Osteoblast (primary cell): ENCODE data around the gene METTL27. TPM values are rescaled to one million over a fixed set of nuclear protein-coding genes. Genes with fewer than 3 reads are reported as not detected.
"Not testable (repeated sequence)": the region's sequence is repeated elsewhere in the genome, so short reads cannot be mapped to it uniquely, and the experiment has no call there.

Experiments
- DNase-seq: peaks from one replicate; pipeline ENCODE4 v3.0.0; 2011; ENCODE audit warnings: low spot score, mixed read lengths; ENCODE audit not compliant: insufficient read length; ENCODE audit errors: missing footprints
- H2AFZ ChIP-seq: 2 replicates; pipeline ENCODE4 v1.6.0; 2011; ENCODE audit warnings: mild to moderate bottlenecking, low read length
- H3K27ac ChIP-seq: 2 replicates; pipeline ENCODE4 v1.5.1; 2011; ENCODE audit warnings: mild to moderate bottlenecking, low read depth, low read length, moderate library complexity
- H3K27me3 ChIP-seq: 2 replicates; pipeline ENCODE4 v1.6.0; 2012; ENCODE audit warnings: mild to moderate bottlenecking, control low read depth, inconsistent platforms, low read length, moderate library complexity; ENCODE audit not compliant: insufficient read depth
- H3K36me3 ChIP-seq: 2 replicates; pipeline ENCODE4 v1.5.1; 2011; ENCODE audit warnings: mild to moderate bottlenecking, low read length, control low read depth, moderate library complexity; ENCODE audit not compliant: insufficient read depth
- H3K4me1 ChIP-seq: 2 replicates; pipeline ENCODE4 v1.5.1; 2011; ENCODE audit warnings: mild to moderate bottlenecking, low read length, control low read depth, moderate library complexity; ENCODE audit not compliant: insufficient read depth
- H3K4me2 ChIP-seq: 2 replicates; pipeline ENCODE4 v1.6.0; 2011; ENCODE audit warnings: mild to moderate bottlenecking, low read length; ENCODE audit not compliant: insufficient read depth
- H3K4me3 ChIP-seq: fragments of 200-600 bp; sonication (generic); 3 replicates; pipeline ENCODE4 v1.5.1; 2012; ENCODE audit warnings: mild to moderate bottlenecking, low read length, inconsistent platforms; ENCODE audit not compliant: insufficient read depth
- H3K79me2 ChIP-seq: 2 replicates; pipeline ENCODE4 v1.6.0; 2012; ENCODE audit warnings: mild to moderate bottlenecking, low read length, control low read depth, inconsistent platforms; ENCODE audit not compliant: insufficient read depth
- H3K9me3 ChIP-seq: 2 replicates; pipeline ENCODE4 v1.5.1; 2011; ENCODE audit warnings: low read depth, low read length, control low read depth
- H4K20me1 ChIP-seq: 2 replicates; pipeline ENCODE4 v1.6.0; 2012; ENCODE audit warnings: mild to moderate bottlenecking, low read length, control low read depth; ENCODE audit not compliant: insufficient read depth
- CTCF ChIP-seq: IDR thresholded peaks from 2 replicates; pipeline ENCODE4 v1.5.1; 2011; ENCODE audit warnings: mild to moderate bottlenecking, low read depth, low read length, moderate library complexity; ENCODE audit errors: extremely low read depth
- total RNA-seq: library from RNA; depleted of rRNA; stranded (reverse); fragments of >200 nt; gene quantifications from 2 replicates; pipeline ENCODE4 v1.2.3, GENCODE V29; 2012

METTL27 gene
- total RNA-seq, 1 donor = 8.7 TPM

- not testable (repeated sequence) for H3K4me2 ChIP-seq
Measured at GRCh38 chr7:73795188-73795587, 47.1 kb downstream of the METTL27 start.

GRCh38 chr7:73791170-73791690 is 51.1 kb downstream of the METTL27 start:
- not testable (repeated sequence) for H3K79me2 ChIP-seq, H4K20me1 ChIP-seq, H3K4me3 ChIP-seq, H3K27me3 ChIP-seq, H3K9me3 ChIP-seq, H3K36me3 ChIP-seq, DNase-seq, H3K27ac ChIP-seq, H2AFZ ChIP-seq, H3K4me2 ChIP-seq, H3K4me1 ChIP-seq

More at GRCh38 chr7:73795188-73795587, 47.1 kb downstream of the METTL27 start:
- H2AFZ ChIP-seq, H3K4me3 ChIP-seq, H3K27me3 ChIP-seq, H3K4me1 ChIP-seq, DNase-seq, H3K9me3 ChIP-seq, H4K20me1 ChIP-seq, H3K79me2 ChIP-seq, H3K27ac ChIP-seq, H3K36me3 ChIP-seq: not testable (repeated sequence)

GRCh38 chr7:73789051-73789450 is 53.3 kb downstream of the METTL27 start:
- Histone ChIP-seq H3K4me1 (no peaks in the 10 kb centered on the region), H3K9me3 (no peaks in the 10 kb centered on the region), H3K27me3 (no peaks in the 10 kb centered on the region), H2AFZ (no peak overlapping the region), H4K20me1 (no peaks in the 10 kb centered on the region), H3K4me2 (no peak overlapping the region), H3K36me3 (no peaks in the 10 kb centered on the region), H3K27ac (no peak overlapping the region), H3K4me3 (no peak overlapping the region), H3K79me2 (no peaks in the 10 kb centered on the region)
- no peak for TF ChIP-seq CTCF
- DNase-seq = no peak

GRCh38 chr7:73787786-73788048 is 54.6 kb downstream of the METTL27 start:
- not testable (repeated sequence) for DNase-seq, H3K9me3 ChIP-seq

GRCh38 chr7:73786588-73786987 is 55.7 kb downstream of the METTL27 start:
- Histone ChIP-seq H4K20me1 (no peaks in the 10 kb centered on the region), H3K9me3 (no peaks in the 10 kb centered on the region), H3K4me1 (no peaks in the 10 kb centered on the region), H3K36me3 (no peaks in the 10 kb centered on the region), H3K27ac (no peak overlapping the region), H2AFZ (no peak overlapping the region), H3K79me2 (no peaks in the 10 kb centered on the region), H3K4me3 (no peak overlapping the region), H3K4me2 (no peak overlapping the region), H3K27me3 (no peaks in the 10 kb centered on the region)
- TF ChIP-seq CTCF = no peak
- no peak for DNase-seq

More at GRCh38 chr7:73787786-73788048, 54.6 kb downstream of the METTL27 start:
- not testable (repeated sequence) for H3K4me2 ChIP-seq, H3K27me3 ChIP-seq, H4K20me1 ChIP-seq, H2AFZ ChIP-seq, H3K79me2 ChIP-seq, H3K36me3 ChIP-seq, H3K27ac ChIP-seq, H3K4me3 ChIP-seq, H3K4me1 ChIP-seq

Other genes with a start within 250 kb of the METTL27 start
- 0.29 and 0.72 TPM in 2 replicates for gene MLXIPL, start 218.0 kb downstream of the METTL27 start, total RNA-seq
- 5.8 and 5.9 TPM in 2 replicates for gene VPS37D, start 174.7 kb downstream of the METTL27 start, total RNA-seq
- 2.9 TPM in 2 replicates for gene DNAJC30, start 159.1 kb downstream of the METTL27 start, total RNA-seq
- 33.9 and 36.9 TPM in 2 replicates for gene BUD23, start 158.9 kb downstream of the METTL27 start, total RNA-seq
- 15.9 and 17.4 TPM in 2 replicates for gene STX1A, start 122.8 kb downstream of the METTL27 start, total RNA-seq
- 6.5 and 8.7 TPM in 2 replicates for gene ABHD11, start 103.7 kb downstream of the METTL27 start, total RNA-seq
- not detected in 2 replicates for gene CLDN3, start 72.2 kb downstream of the METTL27 start, total RNA-seq
- gene CLDN4, start 11.5 kb downstream of the METTL27 start, total RNA-seq = 0.36 and 0.59 TPM in 2 replicates
- gene TMEM270, start 18.6 kb upstream of the METTL27 start, total RNA-seq = not detected in 2 replicates
- gene ELN, start 185.7 kb upstream of the METTL27 start, total RNA-seq = 69.1 and 113 TPM in 2 replicates
- 46.7 and 48.9 TPM in 2 replicates for gene LIMK1, start 241.3 kb upstream of the METTL27 start, total RNA-seq